HG03575 (cell line): ENCODE data around the gene PUSL1.

ENCODE experiments used
- ATAC-seq: cut with Tn5 transposase; IDR thresholded peaks from one replicate; pipeline ENCODE4 v1.9.1; 2021; ENCODE audit not compliant: unreplicated experiment, insufficient number of reproducible peaks, low FRiP score; ENCODE audit errors: extremely low read depth

Gene PUSL1

GRCh38 chr1:1318777-1319645 is 10.6 kb downstream of the PUSL1 start:
- ATAC-seq, result no peak

GRCh38 chr1:1319646-1319941 is 11.2 kb downstream of the PUSL1 start:
- ATAC-seq, result no peak

GRCh38 chr1:1320666-1321448 is 12.5 kb downstream of the PUSL1 start:
- ATAC-seq, result no peak

- ATAC-seq, result no peak
Measured at GRCh38 chr1:1321477-1321876, 13.1 kb downstream of the PUSL1 start.

GRCh38 chr1:1322418-1322817 is 14.0 kb downstream of the PUSL1 start:
- no peak for ATAC-seq

- no peak for ATAC-seq
Measured at GRCh38 chr1:1322952-1323351, 14.6 kb downstream of the PUSL1 start.

- ATAC-seq, result no peak
Measured at GRCh38 chr1:1324084-1324523, 15.7 kb downstream of the PUSL1 start.

GRCh38 chr1:1324524-1325287 is 16.3 kb downstream of the PUSL1 start, which contains the start of the genes CPTP and INTS11:
Gene CPTP (plus strand): TSS chr1:1324802. CDS start chr1:1326911, 2,109 bp downstream.
Gene INTS11 (minus strand): TSS chr1:1324660. CDS start chr1:1324608, 52 bp downstream.
- ATAC-seq, result no peak

- ATAC-seq, result no peak
Measured at GRCh38 chr1:1325288-1326074, 17.1 kb downstream of the PUSL1 start.

GRCh38 chr1:1326075-1326605 is 17.7 kb downstream of the PUSL1 start:
- ATAC-seq, result no peak

- ATAC-seq, result no peak
Measured at GRCh38 chr1:1327291-1327690, 18.9 kb downstream of the PUSL1 start.

GRCh38 chr1:1328254-1328653 is 19.9 kb downstream of the PUSL1 start:
- ATAC-seq, result no peak

GRCh38 chr1:1329304-1330210 is 21.2 kb downstream of the PUSL1 start:
- ATAC-seq, result no peak

GRCh38 chr1:1330366-1331067 is 22.1 kb downstream of the PUSL1 start:
- ATAC-seq, result no peak

- no peak for ATAC-seq
Measured at GRCh38 chr1:1331068-1331965, 22.9 kb downstream of the PUSL1 start, which contains the start of gene TAS1R3. Gene TAS1R3 (plus strand): TSS chr1:1331280. CDS start chr1:1331346, 66 bp downstream.
